K562 (cell line): ENCODE measurements around the gene MRTFB. TPM values are rescaled to one million over a fixed set of nuclear protein-coding genes. Genes with fewer than 3 reads are reported as not detected.

Experiments
- BCOR ChIP-seq: fragments of 450-650 bp; IDR thresholded peaks from 2 replicates; pipeline ENCODE4 v1.6.1; 2016
- CREB1 ChIP-seq, 2 experiments: sonication (generic) in 1 of 2; formaldehyde crosslinking in 1 of 2; IDR thresholded peaks; 2 replicates each; pipeline versions ENCODE4 v1.6.1 to v1.8.0; 2012 to 2022; ENCODE audit warnings: inconsistent platforms in 1 of 2, mild to moderate bottlenecking in 1 of 2, missing genetic modification reagents in 1 of 2, moderate library complexity in 1 of 2
- DNMT1 ChIP-seq: fragments of 450-650 bp; IDR thresholded peaks from 2 replicates; pipeline ENCODE4 v1.6.1; 2016; ENCODE audit warnings: antibody characterized with exemption, mild to moderate bottlenecking
- ETS1 ChIP-seq: conservative IDR thresholded peaks from 2 replicates; pipeline ENCODE4 v1.6.1; 2011; ENCODE audit warnings: low read depth, mild to moderate bottlenecking, low read length; ENCODE audit not compliant: control insufficient read depth
- FOXA3 ChIP-seq, 2 experiments: fragments of 450-650 bp in 1 of 2; sonication (generic) in 1 of 2; formaldehyde crosslinking; IDR thresholded peaks in 1 of 2; conservative IDR thresholded peaks in 1 of 2; 2 replicates each; pipeline versions ENCODE4 v1.4.0 to v1.8.0; 2020 to 2022; ENCODE audit warnings: mild to moderate bottlenecking in 2 of 2, missing genetic modification reagents in 1 of 2
- FOXK1 ChIP-seq: sonication (generic); formaldehyde crosslinking; IDR thresholded peaks from 2 replicates; pipeline ENCODE4 v1.8.0; 2022; ENCODE audit warnings: missing genetic modification reagents, mild to moderate bottlenecking, borderline replicate concordance
- HMGN3 ChIP-seq: IDR thresholded peaks from 2 replicates; pipeline ENCODE4 v1.6.1; 2011; ENCODE audit warnings: borderline replicate concordance, low read depth, mild to moderate bottlenecking, mixed read lengths, low read length; ENCODE audit not compliant: insufficient read length; ENCODE audit errors: extremely low read depth
- KAT8 ChIP-seq: fragments of 450-650 bp; IDR thresholded peaks from 2 replicates; pipeline ENCODE4 v1.6.1; 2016; ENCODE audit warnings: low read depth, mild to moderate bottlenecking
- MAFF ChIP-seq: IDR thresholded peaks from 2 replicates; pipeline ENCODE4 v1.6.1; 2012; ENCODE audit warnings: low read length, improper control_type of control experiment
- PTBP1 ChIP-seq: fragments of 200-400 bp; formaldehyde crosslinking; IDR thresholded peaks from 2 replicates; pipeline ENCODE4 v1.6.1; 2017; ENCODE audit warnings: low read depth, low read length
- RBBP5 ChIP-seq: fragments of 200-600 bp; sonication (generic); IDR thresholded peaks from 2 replicates; pipeline ENCODE4 v1.6.1; 2012; ENCODE audit warnings: borderline replicate concordance, mild to moderate bottlenecking, low read length, control low read depth, inconsistent platforms; ENCODE audit not compliant: insufficient read depth, poor library complexity, severe bottlenecking
- REST ChIP-seq, 2 experiments: fragments of 450-650 bp; formaldehyde crosslinking in 1 of 2; IDR thresholded peaks; 2 replicates each; pipeline versions ENCODE4 v1.4.0 to v1.6.1; 2014 to 2020; ENCODE audit warnings: mild to moderate bottlenecking in 2 of 2, borderline replicate concordance in 1 of 2, low read depth in 1 of 2
- SREBF1 ChIP-seq: fragments of 150-350 bp; IDR thresholded peaks from 2 replicates; pipeline ENCODE4 v1.6.1; 2014; ENCODE audit warnings: antibody characterized with exemption, low read depth, low read length, borderline replicate concordance
- ZFP30 ChIP-seq: fragments of 250-450 bp; sonication (Bioruptor Pico); IDR thresholded peaks from 2 replicates; pipeline ENCODE4 v1.8.0; 2022; ENCODE audit warnings: moderate library complexity, mild to moderate bottlenecking, inconsistent platforms, borderline replicate concordance
- ZNF253 ChIP-seq: fragments of 250-450 bp; sonication (Bioruptor Pico); conservative IDR thresholded peaks from 2 replicates; pipeline ENCODE4 v1.6.1; 2021; ENCODE audit warnings: mild to moderate bottlenecking
- ZNF655 ChIP-seq: fragments of 250-450 bp; sonication (Bioruptor Pico); IDR thresholded peaks from 2 replicates; pipeline ENCODE4 v1.5.0; 2021
- ZSCAN29 ChIP-seq: fragments of 450-650 bp; IDR thresholded peaks from 2 replicates; pipeline ENCODE4 v1.6.1; 2017
- polyA plus RNA-seq, 8 experiments: library from polyadenylated mRNA; depleted of rRNA in 4 of 8; stranded (reverse) in 5 of 8; unstranded in 3 of 8; fragments of >200 nt; fragmentation: Nextera tagmentation in 2 of 8; fragmentation: Illumina TruSeq in 1 of 8; extraction: Ambion mirVana in 2 of 8; extraction: Trizol in 1 of 8; gene quantifications; 2 replicates each; pipeline versions ENCODE4 v1.2.1 to v1.2.3, GENCODE V29; 2011 to 2014; ENCODE audit warnings: inconsistent platforms in 1 of 8, missing spikeins in 1 of 8
- total RNA-seq, 7 experiments: library from RNA; depleted of rRNA in 6 of 7; stranded (reverse); fragments of >200 nt in 6 of 7; fragmentation: Illumina TruSeq in 2 of 7; extraction: Trizol in 2 of 7; gene quantifications; 2 replicates each; pipeline versions ENCODE4 v1.2.1 to v1.2.3, GENCODE V29; 2011 to 2021; ENCODE audit warnings: low replicate concordance in 1 of 7

MRTFB gene
- total and polyA plus RNA-seq, 9 of the 15 experiments (the other 6 are each of a cell fraction or from before 2014, with no cell fraction given): 2.2 to 12.7 (median 7.0) TPM

- 0 out of 2 replicates have a peak, but pooled peaks have one; percentile 16 for TF ChIP-seq REST (IDR thresholded peaks at IDR 0.05; ENCODE audit: borderline replicate concordance)
- TF ChIP-seq REST (CRISPR knock-in tag; IDR thresholded peaks at IDR 0.05; ENCODE audit: low read depth): no peak
- TF ChIP-seq HMGN3: no peak
- no peak for TF ChIP-seq FOXK1 (CRISPR knock-in tag)
- TF ChIP-seq ZNF253 (CRISPR knock-in tag): no peak
- TF ChIP-seq DNMT1: no peak
- TF ChIP-seq SREBF1: no peak
- no peak for TF ChIP-seq PTBP1
- TF ChIP-seq ZFP30: no peak
- no peak for TF ChIP-seq ZSCAN29
- TF ChIP-seq BCOR: 0 out of 2 replicates have a peak, but pooled peaks have one; percentile 35
- TF ChIP-seq CREB1 (IDR thresholded peaks at IDR 0.05): no peak; the same call in 1 of the 2 replicates
- TF ChIP-seq CREB1 (CRISPR knock-in tag; IDR thresholded peaks at IDR 0.05): no peak
- no peak for TF ChIP-seq FOXA3 (CRISPR knock-in tag; conservative IDR thresholded peaks at IDR 0.05 in 1 of 2, IDR thresholded peaks at IDR 0.05 in 1 of 2)
- no peak for TF ChIP-seq MAFF
- no peak for TF ChIP-seq ZNF655 (CRISPR knock-in tag)
- no peak for TF ChIP-seq KAT8
- peak; percentile 94 for TF ChIP-seq RBBP5
- no peak for TF ChIP-seq ETS1
These were observed at the start of gene MRTFB (continued) for GRCh38 chr16:14070877-14071575.
